OCI-LY7 (cell line): ENCODE results near the gene BCL2L14. TPM values are rescaled to one million over a fixed set of nuclear protein-coding genes. Genes with fewer than 3 reads are reported as not detected.

ENCODE experiments used
- BruUV-seq: library from RNA; stranded (reverse); fragments of 400-500 nt; replicated peaks from 2 replicates; lab custom pipeline; 2021; lab: Mats Ljungman, UMichigan
- CTCF ChIA-PET: fragments of 300-600 bp; sonication (Branson Sonifier 250); formaldehyde crosslinking; loops from one replicate; lab custom pipeline; 2022; ENCODE audit warnings: antibody characterized with exemption; ENCODE audit not compliant: unreplicated experiment; lab: Charles Lee
- POLR2A ChIA-PET: fragments of 300-600 bp; sonication (Branson Sonifier 250); formaldehyde crosslinking; loops from one replicate; lab custom pipeline; 2022; ENCODE audit warnings: antibody characterized with exemption; lab: Charles Lee
- DNase-seq: peaks from one replicate; pipeline ENCODE4 v3.0.0-alpha.2; 2015; ENCODE audit warnings: low spot score
- H2AFZ ChIP-seq: fragments of 200-600 bp; sonication (generic), shearing (Covaris generic); 2 replicates; pipeline ENCODE4 v1.6.1; 2014; ENCODE audit warnings: mild to moderate bottlenecking, antibody characterized with exemption, low read length, moderate library complexity
- H3K27ac ChIP-seq: fragments of 200-600 bp; sonication (generic); 2 replicates; pipeline ENCODE4 v1.5.1; 2014; ENCODE audit warnings: mixed run types, low read depth, mild to moderate bottlenecking, moderate library complexity, low read length, inconsistent platforms; ENCODE audit not compliant: poor library complexity, severe bottlenecking
- H3K36me3 ChIP-seq: fragments of 200-600 bp; sonication (generic); 2 replicates; pipeline ENCODE4 v1.6.1; 2014; ENCODE audit warnings: mild to moderate bottlenecking, antibody characterized with exemption, low read length, moderate library complexity, mixed read lengths; ENCODE audit not compliant: insufficient read depth
- H3K4me1 ChIP-seq: fragments of 200-600 bp; sonication (generic); 2 replicates; pipeline ENCODE4 v1.5.1; 2014; ENCODE audit warnings: mild to moderate bottlenecking, low read length; ENCODE audit not compliant: insufficient read depth, poor library complexity, severe bottlenecking
- H3K4me2 ChIP-seq: fragments of 200-600 bp; sonication (generic); 2 replicates; pipeline ENCODE4 v1.6.1; 2014; ENCODE audit warnings: mild to moderate bottlenecking, low read length
- H3K4me3 ChIP-seq: fragments of 200-600 bp; sonication (generic); 2 replicates; pipeline ENCODE4 v1.5.1; 2014; ENCODE audit warnings: mild to moderate bottlenecking, low read depth, low read length; ENCODE audit not compliant: poor library complexity, severe bottlenecking
- H3K79me2 ChIP-seq: fragments of 200-600 bp; sonication (generic); 2 replicates; pipeline ENCODE4 v1.6.1; 2016; ENCODE audit warnings: low read depth, mild to moderate bottlenecking, low read length, moderate library complexity, mixed read lengths; ENCODE audit not compliant: insufficient read depth
- H3K9me2 ChIP-seq: fragments of 200-600 bp; sonication (generic); 2 replicates; pipeline ENCODE4 v1.6.1; 2016; ENCODE audit warnings: mild to moderate bottlenecking, low read length, mixed read lengths; ENCODE audit not compliant: insufficient read depth
- H3K9me3 ChIP-seq: fragments of 200-600 bp; sonication (generic); 2 replicates; pipeline ENCODE4 v1.6.1; 2014; ENCODE audit warnings: mild to moderate bottlenecking, mixed run types, low read length, mixed read lengths
- H4K20me1 ChIP-seq: fragments of 200-600 bp; sonication (generic); 2 replicates; pipeline ENCODE4 v1.6.1; 2014; ENCODE audit warnings: mild to moderate bottlenecking, antibody characterized with exemption, low read length, moderate library complexity, mixed read lengths; ENCODE audit not compliant: insufficient read depth
- EZH2phosphoT487 ChIP-seq: fragments of 200-600 bp; sonication (generic); IDR thresholded peaks from 2 replicates; pipeline ENCODE4 v1.6.1; 2018; ENCODE audit warnings: low read depth, borderline replicate concordance, mild to moderate bottlenecking, mixed run types, antibody characterized with exemption, low read length, moderate library complexity, mixed read lengths
- intact Hi-C: fragments of 100-400 bp; cut with micrococcal nuclease; formaldehyde crosslinking; loops from one replicate; pipeline ENCODE4 v1.10.0; 2022; ENCODE audit not compliant: unreplicated experiment
- total RNA-seq, 2 experiments: library from RNA; depleted of rRNA in 1 of 2; stranded (reverse); fragments of >200 nt in 1 of 2; shearing (Covaris generic) in 1 of 2; gene quantifications; 2 replicates each; pipeline ENCODE4 v1.2.3, GENCODE V29; 2014 to 2022
- TF ChIP-seq, protein P1 (sequence below): fragments of 200-600 bp; sonication (generic); conservative IDR thresholded peaks from 2 replicates; pipeline ENCODE4 v1.5.1; 2014; ENCODE audit warnings: mild to moderate bottlenecking, antibody characterized with exemption, low read length, moderate library complexity, mixed read lengths

The BCL2L14 gene
- total RNA-seq, 2 experiments from 2014 or later, result not detected

DNA sequence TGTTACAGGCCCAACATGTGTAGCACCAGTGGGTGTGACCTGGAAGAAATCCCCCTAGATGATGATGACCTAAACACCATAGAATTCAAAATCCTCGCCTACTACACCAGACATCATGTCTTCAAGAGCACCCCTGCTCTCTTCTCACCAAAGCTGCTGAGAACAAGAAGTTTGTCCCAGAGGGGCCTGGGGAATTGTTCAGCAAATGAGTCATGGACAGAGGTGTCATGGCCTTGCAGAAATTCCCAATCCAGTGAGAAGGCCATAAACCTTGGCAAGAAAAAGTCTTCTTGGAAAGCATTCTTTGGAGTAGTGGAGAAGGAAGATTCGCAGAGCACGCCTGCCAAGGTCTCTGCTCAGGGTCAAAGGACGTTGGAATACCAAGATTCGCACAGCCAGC, 8.6 kb downstream of the BCL2L14 start:
- BruUV-seq, result no TSS peak
- Histone ChIP-seq H3K9me3 (no peaks in the 10 kb centered on the region), H2AFZ (no peak overlapping the region), H3K4me3 (no peak overlapping the region), H3K79me2 (no peaks in the 10 kb centered on the region), H3K4me1 (no peaks in the 10 kb centered on the region), H3K27ac (no peak overlapping the region), H3K9me2 (no peaks in the 10 kb centered on the region), H3K4me2 (no peak overlapping the region), H3K36me3 (no peaks in the 10 kb centered on the region), H4K20me1 (no peaks in the 10 kb centered on the region)
- ChIA-PET POLR2A (interaction anchor here (0.6 kb wide), 1 partner anchor 510 kb away, joined by 3 read pairs; no protein-coding TSS in a partner anchor), CTCF (no interaction called here)
- no peak for DNase-seq
- TF ChIP-seq EZH2phosphoT487, result no peak
- TF ChIP-seq, protein P1, sequence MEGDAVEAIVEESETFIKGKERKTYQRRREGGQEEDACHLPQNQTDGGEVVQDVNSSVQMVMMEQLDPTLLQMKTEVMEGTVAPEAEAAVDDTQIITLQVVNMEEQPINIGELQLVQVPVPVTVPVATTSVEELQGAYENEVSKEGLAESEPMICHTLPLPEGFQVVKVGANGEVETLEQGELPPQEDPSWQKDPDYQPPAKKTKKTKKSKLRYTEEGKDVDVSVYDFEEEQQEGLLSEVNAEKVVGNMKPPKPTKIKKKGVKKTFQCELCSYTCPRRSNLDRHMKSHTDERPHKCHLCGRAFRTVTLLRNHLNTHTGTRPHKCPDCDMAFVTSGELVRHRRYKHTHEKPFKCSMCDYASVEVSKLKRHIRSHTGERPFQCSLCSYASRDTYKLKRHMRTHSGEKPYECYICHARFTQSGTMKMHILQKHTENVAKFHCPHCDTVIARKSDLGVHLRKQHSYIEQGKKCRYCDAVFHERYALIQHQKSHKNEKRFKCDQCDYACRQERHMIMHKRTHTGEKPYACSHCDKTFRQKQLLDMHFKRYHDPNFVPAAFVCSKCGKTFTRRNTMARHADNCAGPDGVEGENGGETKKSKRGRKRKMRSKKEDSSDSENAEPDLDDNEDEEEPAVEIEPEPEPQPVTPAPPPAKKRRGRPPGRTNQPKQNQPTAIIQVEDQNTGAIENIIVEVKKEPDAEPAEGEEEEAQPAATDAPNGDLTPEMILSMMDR, result no peak
- intact Hi-C loops, result no loop called here

DNA sequence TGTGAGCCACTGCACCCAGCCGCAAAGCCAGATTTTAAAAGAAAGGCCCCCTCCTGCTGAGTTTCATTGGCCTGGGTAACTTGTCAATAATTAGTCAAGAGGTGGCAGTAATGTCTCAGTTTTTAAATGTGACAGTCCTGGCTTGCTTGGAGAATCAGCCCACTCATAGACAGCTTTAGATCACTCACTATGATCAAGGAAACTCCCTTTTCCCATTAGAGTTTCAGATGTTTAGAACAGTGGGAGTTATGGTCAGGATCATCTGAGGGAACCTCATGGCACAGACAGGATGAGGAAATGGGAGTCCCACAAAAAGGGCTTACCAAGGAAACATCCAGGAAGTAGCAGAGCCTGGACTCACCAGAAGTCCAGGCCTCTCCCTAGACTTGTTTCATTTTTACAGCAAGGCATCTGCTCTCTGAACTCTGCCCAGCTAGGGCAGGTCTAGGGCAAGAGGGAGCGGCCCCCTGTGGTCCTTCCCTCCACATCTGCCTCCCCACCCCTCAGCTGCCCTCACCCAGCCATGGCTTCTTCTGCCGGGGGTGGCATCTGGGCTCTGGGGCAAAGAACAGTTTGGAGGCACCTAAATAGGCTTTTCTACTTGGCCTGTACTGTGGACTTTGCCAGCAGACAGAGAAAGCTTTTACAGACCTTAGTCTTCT, 11.2 kb downstream of the BCL2L14 start:
- no TSS peak for BruUV-seq

More for the DNA sequence above, 11.2 kb downstream of the BCL2L14 start:
- H3K36me3 ChIP-seq, result no peaks in the 10 kb centered on the region
- no peak overlapping the region for H3K4me3 ChIP-seq
- H3K4me1 ChIP-seq, result no peaks in the 10 kb centered on the region
- intact Hi-C loops, result loop anchor here (2.0 kb wide), 1 partner anchor 253 kb away; no protein-coding TSS in a partner anchor
- peak overlapping the region; percentile 37; the same call in 1 of the 2 replicates for H2AFZ ChIP-seq
- CTCF ChIA-PET, result no interaction called here
- TF ChIP-seq EZH2phosphoT487, result no peak
- TF ChIP-seq, protein P1, result peak; percentile 70
- no peak overlapping the region for H3K4me2 ChIP-seq
- peak; percentile 48 for DNase-seq
- no peaks in the 10 kb centered on the region for H3K9me3 ChIP-seq
- H3K79me2 ChIP-seq, result no peaks in the 10 kb centered on the region
- no peak overlapping the region for H3K27ac ChIP-seq
- H3K9me2 ChIP-seq, result no peaks in the 10 kb centered on the region
- H4K20me1 ChIP-seq, result no peaks in the 10 kb centered on the region
- POLR2A ChIA-PET, result interaction anchor here (0.6 to 1.0 kb wide), 3 partner anchors 11 to 255 kb away, joined by 3 read pairs; no protein-coding TSS in a partner anchor
